MCF 10A (cell line): ENCODE results near the gene PTP4A1. TPM values are rescaled to one million over a fixed set of nuclear protein-coding genes. Genes with fewer than 3 reads are reported as not detected.

ENCODE experiments used
- BruUV-seq: library from RNA; stranded (reverse); fragments of 400-500 nt; replicated peaks from 2 replicates; lab custom pipeline; 2021; lab: Mats Ljungman, UMichigan
- CTCF ChIA-PET: fragments of 300-600 bp; sonication (Branson Sonifier 250); formaldehyde crosslinking; extraction: SDS; loops from one replicate; lab custom pipeline; 2021; ENCODE audit warnings: antibody characterized with exemption, inconsistent platforms; lab: Yijun Ruan, JAX
- POLR2A ChIA-PET: fragments of 300-600, 350-650 bp; sonication (Branson Sonifier 250); formaldehyde crosslinking; extraction: SDS; loops from one replicate; lab custom pipeline; 2020; ENCODE audit warnings: antibody characterized with exemption, inconsistent platforms; lab: Yijun Ruan, JAX
- DNase-seq: peaks from one replicate; pipeline ENCODE4 v3.0.0-alpha.2; 2018; ENCODE audit not compliant: unreplicated experiment
- H3K27ac Mint-ChIP-seq: one replicate; pipeline ENCODE4 v1.8.0; 2022; ENCODE audit warnings: mild to moderate bottlenecking, low read depth, mixed read lengths; ENCODE audit not compliant: unreplicated experiment
- H3K27me3 Mint-ChIP-seq: one replicate; pipeline ENCODE4 v1.8.0; 2022; ENCODE audit warnings: mixed read lengths; ENCODE audit not compliant: insufficient read depth, unreplicated experiment
- H3K36me3 Mint-ChIP-seq: one replicate; pipeline ENCODE4 v1.8.0; 2022; ENCODE audit warnings: mild to moderate bottlenecking, moderate library complexity, mixed read lengths; ENCODE audit not compliant: insufficient read depth, unreplicated experiment
- H3K4me1 Mint-ChIP-seq: one replicate; pipeline ENCODE4 v1.8.0; 2022; ENCODE audit warnings: mixed read lengths; ENCODE audit not compliant: insufficient read depth, unreplicated experiment
- H3K4me3 Mint-ChIP-seq: one replicate; pipeline ENCODE4 v1.8.0; 2022; ENCODE audit warnings: mild to moderate bottlenecking, moderate library complexity, mixed read lengths; ENCODE audit not compliant: unreplicated experiment
- H3K9me3 Mint-ChIP-seq: one replicate; pipeline ENCODE4 v1.8.0; 2022; ENCODE audit warnings: mixed read lengths; ENCODE audit not compliant: unreplicated experiment
- CTCF ChIP-seq: fragments of 200-600 bp; IDR thresholded peaks from one replicate; pipeline ENCODE4 v1.8.0; 2022; ENCODE audit warnings: antibody characterized with exemption, mild to moderate bottlenecking; ENCODE audit not compliant: unreplicated experiment
- intact Hi-C: fragments of 100-400 bp; cut with micrococcal nuclease; formaldehyde crosslinking; loops from 2 replicates; pipeline ENCODE4 v1.14.1; 2022
- total RNA-seq: library from RNA; stranded (reverse); gene quantifications from 2 replicates; pipeline ENCODE4 v1.2.3, GENCODE V29; 2022

The PTP4A1 gene
- total RNA-seq, 1 experiment from 2014 or later: 382 TPM

- no TSS peak for BruUV-seq
- TF ChIP-seq CTCF: no peak
- intact Hi-C loops: no loop called here
- Mint-ChIP-seq H3K4me1 (peaks cover 5% of the 10 kb centered on the region), H3K27me3 (no peaks in the 10 kb centered on the region), H3K9me3 (no peaks in the 10 kb centered on the region), H3K27ac (no peak overlapping the region), H3K4me3 (no peak overlapping the region), H3K36me3 (no peaks in the 10 kb centered on the region)
- CTCF ChIA-PET: no interaction called here
- POLR2A ChIA-PET: interaction anchor here (1.9 kb wide), 1 partner anchor 24 kb away, joined by 8 read pairs; no protein-coding TSS in a partner anchor
- DNase-seq: no peak
These were observed 18.4 kb upstream of the PTP4A1 start for GRCh38 chr6:63553900-63554299.

- DNase-seq: no peak
- H3K4me3 Mint-ChIP-seq: no peak overlapping the region
- no peak for TF ChIP-seq CTCF
- ChIA-PET CTCF (interaction anchor here (1.1 to 1.7 kb wide), 2 partner anchors 10 to 38 kb away, joined by 3 to 5 read pairs; no protein-coding TSS in a partner anchor), POLR2A (interaction anchor here (0.5 to 2.4 kb wide), 7 partner anchors 8 to 25 kb away, joined by 3 to 8 read pairs (median 5); no protein-coding TSS in a partner anchor)
- no peaks in the 10 kb centered on the region for H3K9me3 Mint-ChIP-seq
- H3K27me3 Mint-ChIP-seq: no peaks in the 10 kb centered on the region
- no peaks in the 10 kb centered on the region for H3K36me3 Mint-ChIP-seq
- intact Hi-C loops: no loop called here
- BruUV-seq: no TSS peak
- H3K27ac Mint-ChIP-seq: no peak overlapping the region
- peaks cover 5% of the 10 kb centered on the region for H3K4me1 Mint-ChIP-seq
These were observed 17.5 kb upstream of the PTP4A1 start for GRCh38 chr6:63554782-63555181.

- intact Hi-C loops: no loop called here
- H3K4me1 Mint-ChIP-seq: peaks cover 15% of the 10 kb centered on the region
- H3K4me3 Mint-ChIP-seq: no peak overlapping the region
- no peaks in the 10 kb centered on the region for H3K9me3 Mint-ChIP-seq
- ChIA-PET POLR2A (interaction anchor here (1.7 to 2.4 kb wide), 2 partner anchors 10 to 17 kb away, joined by 4 to 8 read pairs; no protein-coding TSS in a partner anchor), CTCF (interaction anchor here (0.6 to 1.7 kb wide), 3 partner anchors 9 to 627 kb away, joined by 3 to 5 read pairs (median 4); no protein-coding TSS in a partner anchor)
- BruUV-seq: no TSS peak
- H3K27ac Mint-ChIP-seq: no peak overlapping the region
- H3K27me3 Mint-ChIP-seq: no peaks in the 10 kb centered on the region
- no peaks in the 10 kb centered on the region for H3K36me3 Mint-ChIP-seq
- no peak for TF ChIP-seq CTCF
- no peak for DNase-seq
These were observed 15.9 kb upstream of the PTP4A1 start for GRCh38 chr6:63556369-63556768.

- POLR2A ChIA-PET: no interaction called here
- CTCF ChIA-PET: interaction anchor here (1.0 kb wide), 1 partner anchor 10 kb away, joined by 4 read pairs; no protein-coding TSS in a partner anchor
- intact Hi-C loops: no loop called here
- BruUV-seq: no TSS peak
- peaks cover 20% of the 10 kb centered on the region for H3K4me1 Mint-ChIP-seq
- H3K9me3 Mint-ChIP-seq: peaks cover 2% of the 10 kb centered on the region
- no peaks in the 10 kb centered on the region for H3K36me3 Mint-ChIP-seq
- no peak overlapping the region for H3K4me3 Mint-ChIP-seq
- no peak overlapping the region for H3K27ac Mint-ChIP-seq
- no peak for DNase-seq
- TF ChIP-seq CTCF: no peak
- H3K27me3 Mint-ChIP-seq: no peaks in the 10 kb centered on the region
These were observed 14.0 kb upstream of the PTP4A1 start for GRCh38 chr6:63558278-63558677.
